Iris pigment epithelial cell (primary cell): Measurements from ENCODE around the gene AMZ1.

ENCODE experiments used
- DNase-seq: peaks from one replicate; pipeline ENCODE4 v3.0.0-alpha.2; 2011; ENCODE audit warnings: low read depth

AMZ1 gene

GRCh38 chr7:2754086-2754485 lies 66.1 kb downstream of the AMZ1 start:
- no peak for DNase-seq

DNA sequence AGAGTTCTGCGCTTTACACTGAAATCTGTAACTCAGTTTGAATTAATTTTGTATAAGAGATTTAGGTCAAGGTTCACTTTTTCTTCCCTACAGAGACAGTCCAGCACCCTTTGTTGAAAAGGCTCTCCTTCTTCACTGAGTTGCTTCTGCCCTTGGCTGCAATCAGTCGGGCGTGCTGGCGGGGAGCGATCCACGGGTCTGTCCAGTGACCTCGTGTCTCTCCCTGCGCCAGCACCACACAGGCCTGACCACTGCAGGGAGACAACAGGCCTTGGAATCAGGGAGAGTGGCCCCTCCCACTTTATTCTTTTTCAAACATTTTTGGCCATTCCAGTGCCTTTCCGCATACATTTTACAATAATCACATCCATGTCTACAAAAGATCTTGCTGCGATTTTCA lies 66.9 kb downstream of the AMZ1 start:
- no peak for DNase-seq

DNA sequence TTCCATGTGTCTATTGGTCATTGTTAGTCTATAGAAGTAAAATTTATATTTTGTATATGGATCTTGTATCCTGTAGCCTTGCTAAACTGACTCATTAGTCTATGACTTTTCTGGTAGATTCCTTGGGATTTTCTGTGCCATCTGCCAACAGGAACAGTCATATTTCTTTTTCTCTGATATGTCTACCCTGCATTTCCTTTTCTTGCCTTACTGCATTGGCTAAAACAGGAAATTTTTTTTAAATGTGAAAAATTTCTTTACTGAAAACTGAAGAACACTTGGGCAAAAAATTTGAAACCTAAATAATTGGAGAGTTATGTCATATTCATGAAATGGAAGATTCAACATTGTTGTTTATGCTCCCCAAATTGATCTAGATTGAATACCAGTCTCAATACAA lies 67.5 kb downstream of the AMZ1 start:
- no peak for DNase-seq

GRCh38 chr7:2757361-2757903 lies 69.4 kb downstream of the AMZ1 start:
- no peak for DNase-seq

DNA sequence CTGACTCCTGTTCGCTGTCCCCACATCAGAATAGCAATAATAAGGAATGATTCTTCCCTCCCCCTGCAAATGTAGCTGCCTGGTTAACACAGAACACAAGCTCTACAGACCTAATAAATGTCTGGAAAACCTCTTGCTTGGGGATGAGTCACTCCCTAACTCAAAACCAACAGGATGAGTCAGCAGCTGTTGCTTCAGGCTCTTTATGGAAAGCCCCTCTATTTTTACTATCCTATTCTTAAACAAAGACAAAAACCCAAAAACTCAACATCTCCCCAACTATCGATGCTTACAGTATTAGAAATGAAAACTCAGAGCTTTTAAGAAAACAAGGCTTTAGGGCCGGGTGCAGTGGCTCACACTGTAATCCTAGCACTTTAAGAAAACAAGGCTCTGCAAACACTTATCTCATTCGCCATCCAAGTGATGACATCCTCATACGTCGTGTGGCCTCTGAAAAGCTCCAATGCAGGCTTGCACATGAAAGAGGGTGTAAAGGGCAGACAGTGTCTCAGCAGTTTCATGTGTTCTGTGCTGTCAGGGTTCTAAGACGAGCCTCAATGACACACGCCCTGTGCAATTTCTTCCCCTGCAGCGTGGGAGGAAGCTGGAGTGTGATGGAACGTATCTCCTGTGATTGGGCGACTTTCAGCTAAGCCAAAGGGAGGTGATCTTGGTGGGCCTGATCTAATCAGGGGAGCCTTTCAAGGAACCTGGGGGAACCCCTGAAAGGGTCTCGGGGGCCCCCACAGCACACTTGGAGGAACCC lies 70.1 kb downstream of the AMZ1 start:
- DNase-seq, result peak; percentile 99

DNA sequence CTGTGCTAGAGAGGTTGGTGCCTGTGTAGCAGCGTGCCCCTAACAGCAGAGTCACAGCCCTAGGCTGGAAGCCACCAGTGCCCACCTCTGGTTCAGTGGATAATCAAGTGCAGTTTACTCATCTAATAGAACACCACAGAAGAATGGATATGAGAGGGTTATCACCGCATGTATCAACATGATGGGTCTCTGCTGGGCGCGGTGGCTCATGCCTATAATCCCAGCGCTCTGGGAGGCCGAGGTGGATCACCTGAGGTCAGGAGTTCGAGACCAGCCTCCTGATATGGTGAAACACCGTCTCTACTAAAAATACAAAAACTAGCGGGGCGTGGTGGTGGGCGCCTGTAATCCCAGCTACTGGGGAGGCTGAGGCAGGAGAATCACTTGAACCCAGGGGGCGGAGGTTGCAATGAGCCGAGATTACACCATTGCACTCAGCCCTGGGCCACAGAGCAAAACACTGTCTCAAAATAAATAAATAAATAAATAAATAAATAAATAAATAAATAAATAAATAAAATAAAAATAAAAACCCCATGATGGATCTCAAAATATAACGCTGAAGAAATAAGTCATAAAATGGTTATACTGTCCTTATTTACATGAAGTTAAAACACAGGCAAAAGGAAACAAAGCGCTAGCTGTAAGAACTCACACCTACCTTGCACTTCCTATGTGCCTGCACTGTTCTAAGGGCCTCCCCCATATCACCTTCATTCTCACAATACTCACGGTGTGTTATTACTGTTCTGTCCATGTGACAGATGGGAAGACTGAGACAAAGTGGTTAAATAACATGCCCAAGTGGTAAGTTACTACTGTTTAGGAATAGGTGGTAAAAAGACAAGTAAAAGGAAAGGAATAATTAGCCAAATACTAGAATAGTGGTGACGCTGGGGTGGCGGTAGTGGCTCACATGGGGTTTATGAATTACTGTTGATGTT lies 70.9 kb downstream of the AMZ1 start:
- DNase-seq, result no peak

- no peak for DNase-seq
Observed at GRCh38 chr7:2759736-2760097, 71.7 kb downstream of the AMZ1 start.

- peak; percentile 24 for DNase-seq
Observed at GRCh38 chr7:2760098-2760889, 72.3 kb downstream of the AMZ1 start.

GRCh38 chr7:2761131-2761624 lies 73.2 kb downstream of the AMZ1 start:
- DNase-seq, result no peak

DNA sequence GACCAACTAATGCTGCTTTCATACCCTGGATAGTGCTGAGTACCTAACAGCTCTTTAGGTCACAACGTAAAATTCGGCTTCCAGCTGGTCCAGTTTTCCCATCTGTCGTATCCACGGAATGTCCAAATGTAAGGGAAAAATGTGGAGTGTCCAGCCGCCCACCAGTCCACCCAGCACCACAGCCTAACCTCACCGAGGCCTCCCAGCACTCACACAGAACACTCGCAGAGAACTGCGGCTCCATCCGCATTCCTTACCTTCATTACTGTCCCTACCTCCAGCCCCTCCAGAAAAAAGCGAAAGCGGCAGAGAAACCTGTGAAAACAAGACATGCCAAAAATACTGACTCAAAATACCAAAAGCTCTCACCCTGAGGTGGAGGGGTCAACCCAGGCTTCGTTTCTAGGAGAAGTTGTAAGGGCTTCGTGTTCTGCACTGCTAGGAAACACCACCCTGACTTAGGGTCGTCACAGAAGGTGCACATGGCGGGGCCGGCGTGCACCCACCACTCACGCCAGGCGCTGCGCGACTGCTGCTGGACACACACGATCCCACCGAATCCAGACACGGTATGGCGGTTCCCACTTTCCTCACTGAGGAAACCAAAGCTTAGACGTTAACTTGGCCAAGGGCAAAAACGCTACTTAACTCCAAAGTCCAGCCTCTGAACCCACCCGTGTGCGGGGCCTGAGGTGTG lies 73.9 kb downstream of the AMZ1 start:
- no peak for DNase-seq

DNA sequence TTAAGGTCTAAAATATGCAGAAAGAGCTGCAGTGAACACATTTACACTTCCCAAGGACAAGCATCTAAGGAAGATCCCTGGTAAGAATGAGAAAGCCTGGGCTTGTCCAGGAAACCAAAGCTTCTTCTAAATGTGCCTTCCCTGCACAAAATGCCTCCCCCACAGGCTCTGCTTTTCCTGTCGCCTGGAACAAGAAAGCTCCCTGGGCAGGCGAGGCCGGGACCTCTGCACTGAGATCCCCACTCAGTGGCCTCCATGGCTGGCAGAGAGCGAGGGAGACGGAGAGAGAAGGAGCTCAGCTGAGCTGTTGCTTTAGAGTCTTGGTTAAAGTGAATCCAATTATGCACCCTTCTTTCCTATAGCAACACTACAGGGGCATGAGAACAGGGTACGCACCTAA lies 75.6 kb downstream of the AMZ1 start:
- DNase-seq, result no peak

DNA sequence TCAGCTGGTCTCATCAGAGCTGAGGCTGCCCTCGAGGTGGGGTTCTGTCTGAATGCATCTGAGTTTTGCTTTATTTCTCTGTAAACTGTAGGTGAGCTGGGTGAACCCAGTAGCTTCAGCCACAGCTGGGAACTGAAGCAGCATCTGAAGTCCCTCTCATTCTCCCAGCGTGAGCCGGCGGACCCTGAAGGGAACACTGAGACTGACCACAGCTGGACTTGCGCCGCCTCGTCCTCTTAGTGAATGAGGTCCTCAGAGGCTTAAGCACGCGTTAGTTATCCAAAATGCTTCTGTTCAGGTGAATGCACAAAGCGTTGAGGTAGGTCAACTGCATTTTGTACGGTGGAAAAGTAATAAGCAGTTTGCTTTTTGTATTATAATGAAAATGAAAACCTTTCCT lies 76.6 kb downstream of the AMZ1 start:
- DNase-seq, result no peak
